ENCODE measurements around the gene KRT14.
"Not testable (repeated sequence)": the region's sequence is repeated elsewhere in the genome, so short reads cannot be mapped to it uniquely, and the experiment has no call there.

KRT14 gene

GRCh38 chr17:41544935-41545334 is 41.8 kb downstream of the KRT14 start:
- no peak for DNase-seq

- DNase-seq, result no peak
Observed at GRCh38 chr17:41544491-41544892, 42.2 kb downstream of the KRT14 start.

- DNase-seq, result not testable (repeated sequence)
Observed at GRCh38 chr17:41542786-41543185, 43.9 kb downstream of the KRT14 start.

GRCh38 chr17:41542357-41542756 is 44.3 kb downstream of the KRT14 start:
- DNase-seq, result no peak

GRCh38 chr17:41540921-41541625 is 45.6 kb downstream of the KRT14 start:
- no peak for DNase-seq

GRCh38 chr17:41539979-41540701 is 46.6 kb downstream of the KRT14 start:
- no peak for DNase-seq

GRCh38 chr17:41539071-41539492 is 47.6 kb downstream of the KRT14 start:
- DNase-seq, result no peak

- DNase-seq, result no peak
Observed at GRCh38 chr17:41538565-41538991, 48.1 kb downstream of the KRT14 start.

- no peak for DNase-seq
Observed at GRCh38 chr17:41537990-41538389, 48.7 kb downstream of the KRT14 start.

GRCh38 chr17:41537614-41537954 is 49.1 kb downstream of the KRT14 start:
- no peak for DNase-seq

- no peak for DNase-seq
Observed at GRCh38 chr17:41536741-41537613, 49.7 kb downstream of the KRT14 start.

- no peak for DNase-seq
Observed at GRCh38 chr17:41535764-41536481, 50.8 kb downstream of the KRT14 start.

GRCh38 chr17:41534899-41535546 is 51.7 kb downstream of the KRT14 start:
- no peak for DNase-seq

GRCh38 chr17:41533613-41534012 is 53.1 kb downstream of the KRT14 start:
- no peak for DNase-seq

- DNase-seq, result no peak
Observed at GRCh38 chr17:41532947-41533570, 53.6 kb downstream of the KRT14 start.
